GM19099 (cell line): ENCODE data around the gene GRSF1.
A peak's percentile ranks its signal among the peaks of the same experiment; 100 is the strongest.

Experiments used
- POLR2A ChIP-seq: IDR thresholded peaks from 3 replicates; pipeline ENCODE4 v1.6.1; 2011; ENCODE audit warnings: low read depth; ENCODE audit not compliant: insufficient read length; ENCODE audit errors: extremely low read depth

The GRSF1 gene

DNA sequence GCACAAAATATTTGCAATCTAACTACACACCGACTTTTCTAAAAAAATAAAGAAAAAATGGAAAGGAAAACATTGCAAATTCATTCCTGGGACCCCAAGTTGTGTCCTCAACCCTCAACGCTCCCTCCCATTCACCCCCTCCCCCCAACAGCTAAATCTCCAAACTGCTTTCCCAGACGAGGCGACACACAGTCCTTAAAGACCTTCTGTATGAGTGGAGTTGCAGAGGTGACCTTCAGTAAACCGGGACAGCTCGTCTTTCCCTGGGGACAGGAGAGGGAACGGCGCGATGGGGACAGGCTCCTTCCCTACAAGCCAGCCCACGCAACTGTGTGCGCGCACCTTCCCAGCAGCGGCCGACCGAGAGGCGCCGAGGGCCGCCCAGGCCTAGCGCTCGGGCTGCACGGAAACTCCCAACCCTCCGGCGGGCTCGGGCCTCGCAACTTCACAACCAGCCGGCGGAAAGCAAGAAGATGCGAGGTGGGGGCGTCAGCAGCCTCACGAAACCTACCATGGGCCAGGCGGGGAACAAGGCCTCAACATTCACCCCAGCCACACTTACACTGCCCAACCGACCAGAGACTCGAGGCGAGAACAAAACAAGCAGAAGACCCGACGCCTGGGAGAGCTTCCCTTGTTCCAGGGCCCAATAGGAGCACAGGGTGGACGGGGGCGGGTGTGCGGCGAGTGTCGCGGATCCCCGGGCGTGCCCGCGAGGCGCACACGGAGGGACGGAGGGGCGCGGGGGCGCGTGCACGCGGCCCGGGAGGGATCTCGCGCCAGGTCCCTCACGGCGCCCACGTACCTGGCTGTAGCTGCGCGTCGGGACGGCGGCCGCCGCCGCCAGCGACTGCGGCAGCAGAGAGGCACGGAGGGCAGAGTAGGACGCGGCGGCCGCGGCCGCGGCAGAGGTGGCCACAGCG, 763 bp downstream of the GRSF1 start:
- TF ChIP-seq POLR2A = peak; percentile 10

DNA sequence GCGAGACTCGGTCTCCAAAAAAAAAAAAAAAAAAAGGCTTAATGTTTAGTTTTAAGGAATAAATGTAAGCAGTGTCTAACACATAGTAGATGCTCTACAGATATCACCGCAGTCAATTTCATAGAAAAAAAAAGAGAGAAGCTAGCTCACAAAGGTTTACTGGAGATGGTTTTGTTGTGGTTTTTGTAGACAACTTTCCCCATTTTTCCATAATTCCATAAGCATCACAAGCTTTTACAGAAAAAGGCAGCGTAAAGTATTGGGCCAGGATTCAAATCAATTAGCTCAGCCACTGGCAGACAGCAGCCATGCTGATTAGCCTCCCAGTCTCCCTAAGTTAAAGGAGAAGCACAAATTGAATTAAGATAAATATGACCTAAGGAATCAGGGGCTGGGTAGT, 1.5 kb downstream of the GRSF1 start:
- no peak for TF ChIP-seq POLR2A

DNA sequence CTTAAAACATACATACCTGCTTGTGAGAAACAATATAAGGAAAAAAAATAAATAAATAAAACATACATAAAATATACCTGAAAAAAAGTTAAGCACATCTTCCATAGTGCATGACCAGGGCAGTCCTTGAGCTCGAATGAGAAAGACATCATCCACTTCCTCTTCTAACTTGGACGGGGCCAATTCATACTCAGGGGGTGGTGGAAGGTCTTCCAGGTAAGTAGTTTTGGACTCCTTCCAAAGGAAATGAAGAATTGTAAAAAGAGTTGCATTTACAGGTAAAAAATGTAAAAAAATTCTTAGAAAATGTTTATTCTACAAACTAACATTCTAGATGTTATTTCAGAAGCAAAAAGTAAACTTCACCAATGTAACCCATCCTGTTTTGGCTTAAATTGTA, 3.6 kb downstream of the GRSF1 start:
- no peak for TF ChIP-seq POLR2A

DNA sequence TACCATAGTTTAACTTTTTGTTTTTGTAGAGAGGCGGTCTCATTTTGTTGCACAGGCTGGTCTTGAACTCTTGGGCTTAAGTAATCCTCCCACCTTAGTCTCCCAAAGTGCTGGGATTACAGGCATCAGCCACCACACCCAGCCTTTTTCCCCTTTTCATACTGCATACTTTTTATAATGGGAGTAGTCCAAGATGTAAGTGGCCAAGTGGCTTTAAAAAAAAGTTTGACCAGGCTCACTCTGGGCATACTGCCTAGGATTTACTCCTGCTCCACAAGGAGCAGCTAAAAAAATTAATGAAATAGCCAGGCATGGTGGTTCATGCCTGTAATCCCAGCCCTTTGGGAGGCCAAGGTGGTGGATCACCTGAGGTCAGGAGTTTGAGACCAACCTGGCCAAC, 6.0 kb downstream of the GRSF1 start:
- no peak for TF ChIP-seq POLR2A

DNA sequence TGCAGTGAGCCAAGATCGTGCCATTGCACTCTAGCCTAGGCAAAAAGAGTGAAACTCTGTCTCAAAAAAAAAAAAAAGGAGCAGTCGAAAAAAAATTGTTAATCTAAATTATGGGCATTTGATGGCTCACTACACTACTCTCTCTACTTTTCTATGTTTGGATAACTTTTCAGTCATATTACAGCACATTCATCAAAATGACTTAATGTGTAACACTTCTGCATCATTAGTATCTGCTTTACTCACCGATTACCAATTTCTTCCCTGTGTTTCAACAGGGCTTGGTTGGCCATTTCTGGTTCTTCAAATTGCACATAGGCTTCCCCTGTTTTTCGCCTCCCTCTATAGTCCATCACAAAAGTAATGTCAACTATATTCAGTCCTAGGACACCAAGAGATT, 8.4 kb downstream of the GRSF1 start:
- TF ChIP-seq POLR2A = no peak

DNA sequence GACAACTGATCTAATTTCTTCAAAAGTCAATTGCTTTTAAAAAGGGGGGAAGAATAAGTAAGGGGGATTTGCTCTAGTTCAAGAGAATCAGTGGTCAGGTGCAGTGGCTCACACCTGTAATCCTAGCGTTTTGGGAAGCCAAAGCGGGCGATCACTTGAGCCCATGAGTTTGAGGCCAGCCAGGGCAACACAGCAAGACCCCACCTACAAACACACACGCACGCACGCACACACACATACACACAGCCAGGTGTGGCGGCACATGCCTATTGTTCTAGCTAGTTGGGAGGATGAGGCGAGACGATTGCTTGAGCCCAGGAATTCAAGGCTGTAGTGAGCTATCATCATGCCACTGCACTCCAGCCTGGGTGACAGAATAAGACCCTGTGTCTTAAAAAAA, 9.6 kb downstream of the GRSF1 start:
- TF ChIP-seq POLR2A = no peak

DNA sequence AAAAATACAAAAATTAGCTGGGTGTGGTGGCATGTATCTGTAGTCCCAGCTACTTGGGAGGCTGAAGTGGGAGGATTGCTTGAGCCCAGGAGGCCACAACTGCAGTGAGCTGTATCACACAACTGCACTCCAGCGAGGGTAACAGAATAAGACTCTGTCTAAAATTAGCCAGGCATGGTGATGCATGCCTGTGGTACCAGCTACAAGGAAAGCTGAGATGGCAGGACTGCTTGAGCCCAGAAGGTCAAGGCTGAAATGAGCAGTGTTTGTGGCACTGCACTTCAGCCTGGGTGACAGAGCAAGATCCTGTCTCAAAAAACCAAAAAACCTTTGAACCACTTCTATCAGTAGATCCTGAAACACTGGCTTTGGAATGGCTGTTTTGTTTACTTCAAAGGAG, 10.2 kb downstream of the GRSF1 start:
- TF ChIP-seq POLR2A = no peak

DNA sequence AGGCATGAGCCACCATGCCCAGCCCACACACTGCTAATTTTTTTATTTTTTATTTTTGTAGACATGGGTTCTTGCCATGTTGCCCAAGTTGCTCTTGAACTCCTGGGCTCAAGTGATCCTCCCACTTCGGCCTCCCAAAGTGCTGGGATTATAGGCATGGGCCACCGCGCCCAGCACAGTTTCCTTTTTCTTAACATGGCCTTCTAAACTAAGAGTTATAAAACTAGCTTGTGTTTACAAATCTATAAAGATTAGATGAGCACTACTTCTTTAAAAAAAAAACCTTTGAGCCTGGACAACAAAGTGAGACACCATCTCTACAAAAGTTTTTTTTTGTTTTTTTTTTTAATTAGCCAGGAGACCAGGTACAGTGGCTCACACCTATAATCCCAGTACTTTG, 10.7 kb downstream of the GRSF1 start:
- TF ChIP-seq POLR2A = no peak

DNA sequence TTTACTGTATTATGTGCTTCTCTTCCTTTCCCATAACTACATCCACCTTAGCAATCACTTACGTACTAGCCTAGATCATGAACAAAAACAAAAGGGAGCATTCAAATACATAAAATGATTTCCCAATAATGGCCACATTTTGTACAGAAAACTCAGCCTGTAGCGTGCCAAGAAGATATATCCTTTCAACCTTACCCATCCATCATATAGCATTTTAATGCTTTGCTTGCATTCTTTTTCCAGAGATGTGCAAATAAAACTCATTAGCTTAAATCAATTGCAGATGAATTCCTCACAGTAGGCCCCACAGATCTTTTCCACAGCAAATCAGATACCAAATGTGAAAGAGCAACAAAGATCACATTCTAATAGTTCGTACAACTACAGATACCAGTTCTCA, 20.8 kb downstream of the GRSF1 start:
- TF ChIP-seq POLR2A = no peak

DNA sequence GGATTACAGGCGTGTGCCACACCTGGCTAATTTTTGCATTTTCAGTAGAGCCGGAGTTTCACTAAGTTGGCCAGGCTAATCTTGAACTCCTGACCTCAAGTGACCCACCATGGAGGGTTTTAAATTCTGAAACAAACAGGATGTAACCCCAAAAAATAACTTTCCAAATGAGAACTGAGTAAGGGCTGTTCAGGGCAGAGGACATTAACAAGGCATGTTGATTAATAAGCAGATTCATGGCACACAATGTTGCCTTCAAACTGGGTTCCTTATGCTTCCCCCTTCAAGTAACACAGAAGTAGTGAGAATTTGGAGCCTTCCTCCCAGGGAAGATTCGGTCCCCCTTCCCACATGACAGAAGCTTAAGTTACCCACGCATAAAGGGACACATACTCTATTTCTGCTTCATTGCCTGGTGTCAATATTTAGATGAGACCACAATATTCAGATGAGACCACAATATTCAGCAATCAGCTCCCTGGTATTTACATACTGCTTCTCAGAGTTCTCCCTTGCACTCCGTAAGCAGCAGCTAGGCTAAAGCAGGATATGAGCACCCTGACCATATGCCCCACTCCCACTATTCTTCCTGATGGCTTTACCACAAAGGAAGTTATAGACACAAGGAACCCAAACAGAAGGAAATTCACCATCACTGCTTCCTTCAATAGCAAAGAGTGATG, 21.4 kb downstream of the GRSF1 start:
- no peak for TF ChIP-seq POLR2A

DNA sequence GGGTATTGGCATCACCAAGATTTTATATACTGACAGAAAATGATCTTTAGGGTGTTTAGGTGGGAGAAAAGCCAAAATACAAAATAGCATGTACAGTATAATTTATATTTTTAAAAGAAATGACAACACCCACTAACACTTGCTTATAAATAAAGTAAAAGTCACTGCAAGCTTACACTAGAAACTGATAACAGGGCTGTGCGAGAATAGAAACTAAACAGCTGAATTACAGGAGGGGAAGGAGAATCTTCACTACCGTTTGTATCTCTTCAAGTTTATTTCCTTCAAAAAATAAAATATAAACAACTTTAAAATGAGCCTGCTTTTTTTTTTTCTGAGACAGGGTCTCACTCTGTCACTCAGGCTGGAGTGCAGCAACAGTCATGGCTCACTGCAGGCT, 22.8 kb downstream of the GRSF1 start:
- no peak for TF ChIP-seq POLR2A

DNA sequence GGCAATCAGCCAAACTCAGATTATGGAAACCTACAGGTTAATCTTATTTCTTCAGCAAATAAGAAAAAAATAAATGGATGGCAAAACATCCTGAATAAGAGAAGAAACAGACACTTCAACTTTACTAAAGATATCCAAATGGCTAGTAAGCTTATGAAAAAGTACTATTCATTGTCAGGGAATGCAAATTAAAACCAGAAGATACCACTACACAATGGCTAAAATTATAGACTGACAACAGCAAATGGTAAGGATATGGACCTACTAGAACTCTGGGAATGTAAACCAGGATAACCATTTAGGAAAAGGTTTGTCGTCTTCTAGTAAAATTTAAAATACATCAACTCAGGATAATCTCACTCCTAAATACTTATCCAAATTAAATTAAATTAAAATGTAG, 24.3 kb downstream of the GRSF1 start:
- TF ChIP-seq POLR2A = no peak

DNA sequence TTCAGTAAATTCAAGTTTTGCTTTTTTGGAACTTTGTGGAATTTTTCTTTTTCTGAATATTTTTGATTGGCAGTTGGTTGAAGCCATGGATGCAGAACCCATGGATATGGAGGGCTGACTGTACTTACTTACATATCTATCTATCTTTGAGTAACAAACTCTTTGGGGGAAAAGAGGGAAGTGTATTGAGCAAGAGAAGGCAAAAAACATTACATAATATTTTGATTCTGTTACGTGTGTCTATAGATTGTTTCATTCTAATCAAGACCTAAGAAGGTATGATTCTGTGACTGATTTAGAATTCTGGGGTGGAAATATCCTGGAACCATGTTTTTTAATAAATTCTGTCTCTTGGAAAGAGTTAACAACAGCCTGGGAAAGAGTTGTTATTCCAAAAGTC, 31.5 kb downstream of the GRSF1 start:
- TF ChIP-seq POLR2A = no peak

DNA sequence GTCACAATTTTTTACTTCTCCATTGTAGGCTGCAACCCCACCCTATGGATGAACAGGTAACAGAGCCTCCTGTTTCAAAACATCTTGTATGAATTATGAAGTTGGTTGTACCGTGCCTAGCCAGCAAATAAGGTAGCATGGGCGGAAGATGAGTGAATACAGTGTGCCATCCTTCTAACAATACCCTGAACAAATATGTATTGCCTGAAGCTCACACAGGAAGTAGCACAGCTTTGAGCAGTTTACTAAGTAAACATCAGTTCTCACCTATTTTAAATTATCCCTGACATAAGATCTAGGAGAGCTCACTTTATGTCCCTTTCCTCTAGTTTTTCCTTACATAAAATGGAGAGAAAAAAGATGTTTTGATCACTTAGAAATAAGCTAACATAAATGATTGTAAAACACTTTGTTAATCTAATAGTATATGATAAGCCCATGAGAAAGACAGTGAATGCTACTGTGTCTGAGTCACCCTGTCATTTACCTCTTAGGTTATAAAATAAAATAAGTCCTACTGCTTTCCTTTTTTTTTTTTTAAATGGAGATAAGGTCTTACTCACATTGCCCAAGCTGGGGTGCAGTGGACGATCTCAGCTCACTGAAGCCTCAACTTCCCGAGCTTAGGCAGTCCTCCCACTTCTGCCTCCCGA, 36.6 kb downstream of the GRSF1 start:
- TF ChIP-seq POLR2A = no peak

DNA sequence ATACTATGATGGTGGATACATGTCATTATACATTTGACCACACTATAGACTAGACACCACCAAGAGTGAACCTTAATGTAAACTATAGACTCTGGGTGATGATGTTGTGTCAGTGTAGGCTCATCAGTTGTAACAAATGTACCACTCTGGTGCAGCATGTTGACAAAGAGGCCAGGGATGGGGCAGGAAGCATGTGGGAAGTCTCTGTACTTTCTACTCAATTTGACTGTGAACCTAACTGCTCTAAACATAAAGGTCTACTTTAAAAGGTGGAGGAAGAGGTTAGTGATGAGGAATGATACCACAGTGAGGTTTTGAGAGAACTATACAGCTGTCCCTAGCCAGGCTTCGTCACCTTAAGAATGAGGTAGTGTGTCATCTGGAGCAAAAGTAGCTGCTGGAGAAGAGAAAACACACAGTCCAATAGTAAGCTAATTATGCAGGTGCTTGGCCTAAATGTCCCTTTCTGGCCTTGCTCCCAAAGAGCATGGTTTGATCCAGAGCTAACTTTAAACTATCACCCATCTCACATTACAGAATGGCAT, 38.4 kb downstream of the GRSF1 start:
- no peak for TF ChIP-seq POLR2A

DNA sequence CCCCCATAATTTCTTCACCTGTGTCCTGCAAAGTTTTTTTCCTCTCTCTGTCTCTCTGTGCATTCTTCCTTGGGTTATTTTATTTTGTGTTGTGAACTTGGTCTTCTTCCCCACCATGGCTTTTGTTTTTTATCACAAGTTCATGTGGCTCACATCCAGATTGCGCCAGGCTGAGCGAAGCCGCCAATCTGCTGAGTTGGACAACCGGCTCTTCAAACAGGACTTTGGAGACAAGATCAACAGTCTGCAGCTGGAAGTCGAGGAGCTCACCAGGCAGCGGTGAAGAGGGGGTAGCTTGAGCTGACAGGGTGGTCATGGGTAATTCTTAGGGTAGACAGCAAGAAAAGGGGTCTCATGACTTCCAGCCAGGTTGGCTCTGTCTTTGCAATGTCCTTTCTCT, 46.1 kb downstream of the GRSF1 start:
- no peak for TF ChIP-seq POLR2A

DNA sequence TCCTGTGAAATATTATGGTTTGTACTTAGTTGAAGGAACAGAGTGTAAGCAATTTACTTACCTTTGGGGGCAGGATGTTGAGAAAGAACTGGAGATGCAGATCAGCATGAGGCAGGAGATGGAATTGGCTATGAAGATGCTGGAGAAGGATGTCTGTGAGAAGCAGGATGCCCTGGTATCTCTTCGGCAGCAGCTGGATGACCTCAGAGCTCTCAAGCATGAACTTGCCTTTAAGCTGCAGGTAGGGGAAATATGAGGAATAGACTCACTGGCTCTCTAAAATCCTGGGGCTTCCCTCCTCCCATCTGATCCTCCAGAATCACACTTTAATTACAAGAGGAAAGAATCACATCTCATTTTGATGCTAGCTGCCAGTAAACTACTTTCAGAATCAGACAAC, 51.0 kb downstream of the GRSF1 start:
- TF ChIP-seq POLR2A = no peak
